ENCODE results near the gene ZNF236.

DNA sequence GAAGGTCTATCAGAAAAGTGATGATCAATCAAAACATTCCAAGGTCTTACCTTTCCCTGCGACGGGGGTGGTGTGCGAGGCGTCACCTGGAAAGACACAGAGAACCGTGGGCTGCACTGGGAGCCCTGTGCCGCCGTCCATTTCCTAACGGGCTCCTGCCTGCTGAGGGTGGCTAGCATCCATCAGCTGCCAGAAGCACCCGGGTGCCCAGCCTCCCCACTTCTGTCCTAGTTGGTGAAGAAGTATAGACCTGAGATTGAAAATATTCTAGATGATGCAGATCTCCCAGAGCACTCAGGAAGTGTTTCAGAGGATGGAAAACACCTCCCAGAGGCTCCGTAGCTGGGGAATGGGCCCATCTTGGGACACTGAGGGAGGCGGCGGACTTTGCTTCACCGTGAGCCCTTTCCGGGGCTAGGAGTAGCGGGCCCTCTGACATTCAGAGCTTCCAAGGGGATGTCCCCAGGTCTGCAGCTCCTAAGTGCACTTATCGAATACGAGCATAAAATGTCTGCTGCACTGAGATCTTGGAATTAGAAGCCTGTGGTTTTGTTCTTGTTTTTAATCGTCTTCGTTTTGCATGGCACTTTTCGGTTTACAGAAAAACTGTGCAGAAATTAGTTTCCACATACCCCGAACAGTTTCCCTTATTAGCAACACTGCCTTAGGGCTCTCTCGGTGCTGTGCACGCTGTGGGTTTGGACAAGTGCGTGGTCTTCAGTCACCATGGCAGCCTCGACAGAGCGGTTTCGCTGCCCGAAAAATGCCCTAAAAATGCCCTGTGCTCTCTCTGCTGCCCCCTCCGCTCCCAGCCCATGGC lies 166.7 kb downstream of the ZNF236 start:
- TF ChIP-seq, protein P1, sequence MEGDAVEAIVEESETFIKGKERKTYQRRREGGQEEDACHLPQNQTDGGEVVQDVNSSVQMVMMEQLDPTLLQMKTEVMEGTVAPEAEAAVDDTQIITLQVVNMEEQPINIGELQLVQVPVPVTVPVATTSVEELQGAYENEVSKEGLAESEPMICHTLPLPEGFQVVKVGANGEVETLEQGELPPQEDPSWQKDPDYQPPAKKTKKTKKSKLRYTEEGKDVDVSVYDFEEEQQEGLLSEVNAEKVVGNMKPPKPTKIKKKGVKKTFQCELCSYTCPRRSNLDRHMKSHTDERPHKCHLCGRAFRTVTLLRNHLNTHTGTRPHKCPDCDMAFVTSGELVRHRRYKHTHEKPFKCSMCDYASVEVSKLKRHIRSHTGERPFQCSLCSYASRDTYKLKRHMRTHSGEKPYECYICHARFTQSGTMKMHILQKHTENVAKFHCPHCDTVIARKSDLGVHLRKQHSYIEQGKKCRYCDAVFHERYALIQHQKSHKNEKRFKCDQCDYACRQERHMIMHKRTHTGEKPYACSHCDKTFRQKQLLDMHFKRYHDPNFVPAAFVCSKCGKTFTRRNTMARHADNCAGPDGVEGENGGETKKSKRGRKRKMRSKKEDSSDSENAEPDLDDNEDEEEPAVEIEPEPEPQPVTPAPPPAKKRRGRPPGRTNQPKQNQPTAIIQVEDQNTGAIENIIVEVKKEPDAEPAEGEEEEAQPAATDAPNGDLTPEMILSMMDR (IDR thresholded peaks at IDR 0.05): no peak
- no peak for TF ChIP-seq POLR2A (IDR thresholded peaks at IDR 0.05)

All from stomach (tissue), 4 donors.